Ishikawa (cell line): ENCODE results near the gene CACNA1D.

ENCODE experiments used
- CEBPB ChIP-seq: IDR thresholded peaks from 2 replicates; pipeline ENCODE4 v1.6.1; 2012
- CREB1 ChIP-seq: IDR thresholded peaks from 2 replicates; pipeline ENCODE4 v1.6.1; 2012; ENCODE audit warnings: low read depth
- EGR1 ChIP-seq: IDR thresholded peaks from 2 replicates; pipeline ENCODE4 v1.6.1; 2012
- RAD21 ChIP-seq: IDR thresholded peaks from 2 replicates; pipeline ENCODE4 v1.6.1; 2012; ENCODE audit warnings: low read depth
- TAF1 ChIP-seq: IDR thresholded peaks from 2 replicates; pipeline ENCODE4 v1.6.1; 2012; ENCODE audit warnings: low read depth, mild to moderate bottlenecking
- TEAD4 ChIP-seq: IDR thresholded peaks from 2 replicates; pipeline ENCODE4 v1.6.1; 2012
- YY1 ChIP-seq: IDR thresholded peaks from 2 replicates; pipeline ENCODE4 v1.6.1; 2012; ENCODE audit warnings: low read depth
- TF ChIP-seq, protein P1 (sequence below): IDR thresholded peaks from 2 replicates; pipeline ENCODE4 v1.6.1; 2012; ENCODE audit warnings: low read depth, mild to moderate bottlenecking
- TF ChIP-seq, protein P2 (sequence below): IDR thresholded peaks from 2 replicates; pipeline ENCODE4 v1.6.1; 2012

DNA sequence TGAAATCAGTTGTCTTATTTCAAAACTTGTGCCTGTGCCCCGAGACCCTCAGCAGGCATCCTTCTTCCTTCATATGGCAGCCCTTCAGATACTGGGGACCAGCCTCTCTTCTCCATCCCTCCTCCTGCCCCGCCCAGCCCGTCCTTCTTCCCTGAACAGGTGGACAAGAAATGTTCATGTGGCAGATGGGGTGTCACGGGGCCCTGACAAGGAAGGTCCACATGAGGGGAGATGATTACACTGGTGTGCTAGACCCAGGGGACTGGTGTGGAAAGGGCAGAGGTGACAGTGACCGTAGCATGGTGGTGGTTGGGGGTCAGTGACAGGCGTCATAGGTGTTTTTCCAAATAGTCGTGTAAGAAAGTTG is 200.9 kb downstream of the CACNA1D start:
- TF ChIP-seq, protein P1, sequence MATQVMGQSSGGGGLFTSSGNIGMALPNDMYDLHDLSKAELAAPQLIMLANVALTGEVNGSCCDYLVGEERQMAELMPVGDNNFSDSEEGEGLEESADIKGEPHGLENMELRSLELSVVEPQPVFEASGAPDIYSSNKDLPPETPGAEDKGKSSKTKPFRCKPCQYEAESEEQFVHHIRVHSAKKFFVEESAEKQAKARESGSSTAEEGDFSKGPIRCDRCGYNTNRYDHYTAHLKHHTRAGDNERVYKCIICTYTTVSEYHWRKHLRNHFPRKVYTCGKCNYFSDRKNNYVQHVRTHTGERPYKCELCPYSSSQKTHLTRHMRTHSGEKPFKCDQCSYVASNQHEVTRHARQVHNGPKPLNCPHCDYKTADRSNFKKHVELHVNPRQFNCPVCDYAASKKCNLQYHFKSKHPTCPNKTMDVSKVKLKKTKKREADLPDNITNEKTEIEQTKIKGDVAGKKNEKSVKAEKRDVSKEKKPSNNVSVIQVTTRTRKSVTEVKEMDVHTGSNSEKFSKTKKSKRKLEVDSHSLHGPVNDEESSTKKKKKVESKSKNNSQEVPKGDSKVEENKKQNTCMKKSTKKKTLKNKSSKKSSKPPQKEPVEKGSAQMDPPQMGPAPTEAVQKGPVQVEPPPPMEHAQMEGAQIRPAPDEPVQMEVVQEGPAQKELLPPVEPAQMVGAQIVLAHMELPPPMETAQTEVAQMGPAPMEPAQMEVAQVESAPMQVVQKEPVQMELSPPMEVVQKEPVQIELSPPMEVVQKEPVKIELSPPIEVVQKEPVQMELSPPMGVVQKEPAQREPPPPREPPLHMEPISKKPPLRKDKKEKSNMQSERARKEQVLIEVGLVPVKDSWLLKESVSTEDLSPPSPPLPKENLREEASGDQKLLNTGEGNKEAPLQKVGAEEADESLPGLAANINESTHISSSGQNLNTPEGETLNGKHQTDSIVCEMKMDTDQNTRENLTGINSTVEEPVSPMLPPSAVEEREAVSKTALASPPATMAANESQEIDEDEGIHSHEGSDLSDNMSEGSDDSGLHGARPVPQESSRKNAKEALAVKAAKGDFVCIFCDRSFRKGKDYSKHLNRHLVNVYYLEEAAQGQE = no peak
- TF ChIP-seq CEBPB (no peak), TAF1 (no peak), TEAD4 (no peak), EGR1 (no peak), RAD21 (no peak), YY1 (no peak), CREB1 (no peak)
- TF ChIP-seq, protein P2, sequence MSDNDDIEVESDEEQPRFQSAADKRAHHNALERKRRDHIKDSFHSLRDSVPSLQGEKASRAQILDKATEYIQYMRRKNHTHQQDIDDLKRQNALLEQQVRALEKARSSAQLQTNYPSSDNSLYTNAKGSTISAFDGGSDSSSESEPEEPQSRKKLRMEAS = no peak
